ENCODE measurements around the gene LRRC70. TPM values are rescaled to one million over a fixed set of nuclear protein-coding genes. Genes with fewer than 3 reads are reported as not detected.
"Not testable (repeated sequence)": the region's sequence is repeated elsewhere in the genome, so short reads cannot be mapped to it uniquely, and the experiment has no call there.

LRRC70 gene
- total RNA-seq, 2 experiments from 2014 or later = 0.34 to 0.45 TPM

DNA sequence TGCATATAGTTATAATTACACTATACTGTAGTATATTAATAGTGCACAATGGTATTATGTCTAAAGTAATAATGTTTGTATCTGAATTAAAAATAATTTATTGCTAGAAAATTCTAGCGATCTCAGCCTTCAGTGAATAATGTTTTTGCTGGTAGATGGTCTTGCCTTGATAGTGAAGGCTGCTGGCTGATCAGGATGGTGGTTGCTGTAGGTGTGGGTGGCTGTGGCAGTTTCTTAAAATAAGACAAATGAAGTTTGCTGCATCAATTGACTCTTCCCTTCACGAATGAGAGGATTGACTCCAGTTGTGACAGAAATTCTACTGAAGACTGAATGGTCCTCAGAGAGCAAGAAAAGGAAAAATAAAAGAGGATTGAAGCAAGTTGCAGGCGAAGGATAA, 19.7 kb upstream of the LRRC70 start:
- TF ChIP-seq, protein P1, sequence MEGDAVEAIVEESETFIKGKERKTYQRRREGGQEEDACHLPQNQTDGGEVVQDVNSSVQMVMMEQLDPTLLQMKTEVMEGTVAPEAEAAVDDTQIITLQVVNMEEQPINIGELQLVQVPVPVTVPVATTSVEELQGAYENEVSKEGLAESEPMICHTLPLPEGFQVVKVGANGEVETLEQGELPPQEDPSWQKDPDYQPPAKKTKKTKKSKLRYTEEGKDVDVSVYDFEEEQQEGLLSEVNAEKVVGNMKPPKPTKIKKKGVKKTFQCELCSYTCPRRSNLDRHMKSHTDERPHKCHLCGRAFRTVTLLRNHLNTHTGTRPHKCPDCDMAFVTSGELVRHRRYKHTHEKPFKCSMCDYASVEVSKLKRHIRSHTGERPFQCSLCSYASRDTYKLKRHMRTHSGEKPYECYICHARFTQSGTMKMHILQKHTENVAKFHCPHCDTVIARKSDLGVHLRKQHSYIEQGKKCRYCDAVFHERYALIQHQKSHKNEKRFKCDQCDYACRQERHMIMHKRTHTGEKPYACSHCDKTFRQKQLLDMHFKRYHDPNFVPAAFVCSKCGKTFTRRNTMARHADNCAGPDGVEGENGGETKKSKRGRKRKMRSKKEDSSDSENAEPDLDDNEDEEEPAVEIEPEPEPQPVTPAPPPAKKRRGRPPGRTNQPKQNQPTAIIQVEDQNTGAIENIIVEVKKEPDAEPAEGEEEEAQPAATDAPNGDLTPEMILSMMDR (IDR thresholded peaks at IDR 0.05) = no peak
- peaks cover 18% of the 10 kb centered on the region for H3K36me3 Mint-ChIP-seq (ENCODE audit: low read depth)
- no peak overlapping the region for H3K27ac Mint-ChIP-seq
- intact Hi-C loops (cut with micrococcal nuclease) = no loop called here
- H3K27me3 Mint-ChIP-seq = no peaks in the 10 kb centered on the region
- ChIA-PET POLR2A (no interaction called here), CTCF (no interaction called here)
- no peaks in the 10 kb centered on the region for H3K4me1 Mint-ChIP-seq (ENCODE audit: low read depth)
- DNase-seq = no peak
- ATAC-seq = no peak
- no peaks in the 10 kb centered on the region for H3K9me3 Mint-ChIP-seq
- H3K4me3 Mint-ChIP-seq = no peak overlapping the region

DNA sequence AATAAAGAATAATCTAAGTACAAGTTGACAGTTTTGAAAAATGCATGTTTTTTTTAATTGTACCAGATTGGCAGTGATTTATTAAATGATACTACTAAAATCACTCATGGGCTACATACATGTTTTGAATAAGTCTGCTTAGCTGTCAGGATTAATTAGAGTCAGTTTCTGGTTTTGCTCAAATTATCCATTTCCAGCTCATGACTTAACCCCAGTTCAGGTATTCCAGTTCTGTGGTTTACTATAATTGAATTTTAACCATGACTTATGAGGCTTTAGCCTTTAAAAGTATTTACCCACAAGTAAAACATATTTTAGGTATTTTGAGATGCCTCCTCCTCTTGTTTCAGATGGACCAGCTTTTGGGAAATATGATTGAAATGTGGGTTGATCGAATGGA, 17.8 kb upstream of the LRRC70 start:
- intact Hi-C loops (cut with micrococcal nuclease) = no loop called here
- H3K27me3 Mint-ChIP-seq = no peaks in the 10 kb centered on the region
- H3K9me3 Mint-ChIP-seq = peaks cover 4% of the 10 kb centered on the region
- no peak overlapping the region for H3K4me3 Mint-ChIP-seq
- CTCF ChIA-PET = no interaction called here
- POLR2A ChIA-PET = no interaction called here
- no peaks in the 10 kb centered on the region for H3K4me1 Mint-ChIP-seq (ENCODE audit: low read depth)
- no peak overlapping the region for H3K27ac Mint-ChIP-seq
- ATAC-seq (no peak), DNase-seq (no peak)
- peaks cover 29% of the 10 kb centered on the region for H3K36me3 Mint-ChIP-seq (ENCODE audit: low read depth)
- TF ChIP-seq, protein P1 (IDR thresholded peaks at IDR 0.05) = no peak

DNA sequence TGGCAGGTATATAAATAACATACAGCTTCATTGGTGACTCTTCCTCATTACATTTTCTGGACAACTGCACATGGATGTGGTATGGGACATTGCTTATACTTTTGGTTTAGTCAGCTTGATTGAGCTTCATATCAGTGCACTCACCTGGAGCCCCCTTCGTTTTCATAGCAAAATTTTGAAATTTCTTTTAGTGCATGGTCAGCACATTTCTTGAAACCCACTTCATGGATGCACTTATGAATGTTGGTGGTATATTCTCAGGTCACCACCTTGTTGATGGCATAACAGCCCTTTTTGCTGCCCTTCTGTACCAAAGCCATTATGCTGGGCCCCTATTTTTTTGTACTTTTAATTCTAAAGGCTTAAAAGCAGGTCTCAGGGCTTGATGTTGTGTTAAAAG, 16.7 kb upstream of the LRRC70 start:
- TF ChIP-seq, protein P1 (IDR thresholded peaks at IDR 0.05) = no peak
- H3K27me3 Mint-ChIP-seq = no peaks in the 10 kb centered on the region
- H3K4me3 Mint-ChIP-seq = no peak overlapping the region
- H3K36me3 Mint-ChIP-seq (ENCODE audit: low read depth) = peaks cover 36% of the 10 kb centered on the region
- no peaks in the 10 kb centered on the region for H3K4me1 Mint-ChIP-seq (ENCODE audit: low read depth)
- no peak overlapping the region for H3K27ac Mint-ChIP-seq
- ChIA-PET CTCF (interaction anchor here (1.0 kb wide), 1 partner anchor 149 kb away, joined by 3 read pairs; no protein-coding TSS in a partner anchor), POLR2A (no interaction called here)
- DNase-seq = no peak
- peaks cover 8% of the 10 kb centered on the region for H3K9me3 Mint-ChIP-seq
- intact Hi-C loops (cut with micrococcal nuclease) = no loop called here
- no peak for ATAC-seq

DNA sequence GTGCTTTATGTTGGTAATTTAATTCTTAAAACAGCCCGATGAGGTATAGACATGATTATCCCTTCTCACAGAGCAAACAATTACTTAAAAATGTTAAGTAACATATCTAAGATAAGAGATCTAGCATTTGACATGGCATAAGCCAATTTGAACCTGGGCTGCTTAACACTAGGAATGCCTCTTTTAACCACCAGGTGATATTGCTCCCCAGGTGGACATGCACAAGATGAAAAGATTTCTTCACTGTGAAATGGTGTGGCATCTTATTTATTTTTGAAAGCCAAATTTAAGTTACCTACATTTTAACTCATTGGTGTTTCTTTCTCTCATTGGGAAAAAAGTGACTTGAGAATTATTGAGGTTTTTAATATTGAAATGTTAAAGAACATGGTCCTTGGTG, 15.8 kb upstream of the LRRC70 start:
- peaks cover 42% of the 10 kb centered on the region for H3K36me3 Mint-ChIP-seq (ENCODE audit: low read depth)
- no peak overlapping the region for H3K4me3 Mint-ChIP-seq
- POLR2A ChIA-PET = no interaction called here
- H3K9me3 Mint-ChIP-seq = peaks cover 14% of the 10 kb centered on the region
- intact Hi-C loops (cut with micrococcal nuclease) = no loop called here
- no peak overlapping the region for H3K27ac Mint-ChIP-seq
- no peaks in the 10 kb centered on the region for H3K4me1 Mint-ChIP-seq (ENCODE audit: low read depth)
- ATAC-seq (no peak), DNase-seq (no peak)
- no peaks in the 10 kb centered on the region for H3K27me3 Mint-ChIP-seq
- CTCF ChIA-PET = interaction anchor here (1.0 kb wide), 1 partner anchor 150 kb away, joined by 3 read pairs; no protein-coding TSS in a partner anchor
- TF ChIP-seq, protein P1 (IDR thresholded peaks at IDR 0.05) = no peak

DNA sequence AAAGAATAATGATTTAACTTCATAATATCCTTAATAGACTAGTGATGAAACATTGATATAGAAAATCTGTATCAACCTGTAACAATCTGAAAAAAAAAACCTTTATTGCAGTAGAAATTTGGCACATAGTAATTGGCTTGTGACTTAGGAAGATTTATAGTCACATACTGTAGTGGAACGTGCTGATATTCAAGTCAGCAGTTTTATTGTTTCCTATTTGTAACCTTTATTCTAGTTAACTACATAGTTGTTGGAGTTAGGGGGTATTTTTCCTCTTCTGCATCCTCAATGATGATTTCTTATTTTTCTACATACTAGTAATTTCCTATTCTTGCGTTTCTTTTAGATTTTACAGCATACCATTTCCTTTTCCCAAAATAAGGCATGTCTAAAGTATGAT, 14.5 kb upstream of the LRRC70 start:
- Mint-ChIP-seq H3K4me3 (no peak overlapping the region), H3K27me3 (no peaks in the 10 kb centered on the region), H3K27ac (no peak overlapping the region), H3K4me1 (ENCODE audit: low read depth) (peaks cover 6% of the 10 kb centered on the region), H3K9me3 (peaks cover 20% of the 10 kb centered on the region), H3K36me3 (ENCODE audit: low read depth) (peaks cover 51% of the 10 kb centered on the region)
- intact Hi-C loops (cut with micrococcal nuclease) = no loop called here
- ATAC-seq = no peak
- TF ChIP-seq, protein P1 (IDR thresholded peaks at IDR 0.05) = no peak
- ChIA-PET CTCF (no interaction called here), POLR2A (no interaction called here)
- no peak for DNase-seq

DNA sequence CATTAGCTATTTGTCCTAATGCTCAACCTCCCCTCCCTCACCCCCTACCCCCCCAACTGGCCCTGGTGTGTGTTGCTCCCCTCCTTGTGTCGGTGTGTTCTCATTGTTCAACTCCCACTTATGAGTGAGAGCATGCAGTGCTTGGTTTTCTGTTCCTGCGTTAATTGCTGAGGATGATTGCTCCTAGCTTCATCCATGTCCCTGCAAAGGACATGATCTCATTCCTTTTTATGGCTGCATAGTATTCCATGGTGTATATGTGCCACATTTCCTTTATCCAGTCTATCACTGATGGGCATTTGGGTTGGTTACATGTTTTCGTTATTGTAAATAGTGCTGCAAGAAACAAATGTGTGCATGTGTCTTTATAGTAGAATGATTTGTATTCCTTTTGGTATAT, 12.9 kb upstream of the LRRC70 start:
- H3K27ac Mint-ChIP-seq; H3K4me3 Mint-ChIP-seq; intact Hi-C loops (cut with micrococcal nuclease); ATAC-seq; CTCF ChIA-PET; H3K27me3 Mint-ChIP-seq; DNase-seq; POLR2A ChIA-PET: not testable (repeated sequence)
- Mint-ChIP-seq H3K9me3 (peaks cover 20% of the 10 kb centered on the region), H3K4me1 (ENCODE audit: low read depth) (peaks cover 12% of the 10 kb centered on the region), H3K36me3 (ENCODE audit: low read depth) (peaks cover 49% of the 10 kb centered on the region)
